Testis (tissue), 2 donors: ENCODE measurements around the gene FCRL6.

ENCODE experiments used
- POLR2A ChIP-seq: fragments of 450-650 bp; IDR thresholded peaks from one replicate; pipeline ENCODE4 v1.6.1; 2017; ENCODE audit warnings: antibody characterized with exemption, mild to moderate bottlenecking, moderate library complexity
- TF ChIP-seq, protein P1 (sequence below), 3 experiments: fragments of 450-650 bp in 2 of 3; fragments of 200-600 bp in 1 of 3; sonication (generic) in 1 of 3; IDR thresholded peaks; one replicate each; pipeline ENCODE4 v1.5.1; 2016 to 2019; ENCODE audit warnings: antibody characterized with exemption in 3 of 3, mild to moderate bottlenecking in 2 of 3, moderate library complexity in 1 of 3

DNA sequence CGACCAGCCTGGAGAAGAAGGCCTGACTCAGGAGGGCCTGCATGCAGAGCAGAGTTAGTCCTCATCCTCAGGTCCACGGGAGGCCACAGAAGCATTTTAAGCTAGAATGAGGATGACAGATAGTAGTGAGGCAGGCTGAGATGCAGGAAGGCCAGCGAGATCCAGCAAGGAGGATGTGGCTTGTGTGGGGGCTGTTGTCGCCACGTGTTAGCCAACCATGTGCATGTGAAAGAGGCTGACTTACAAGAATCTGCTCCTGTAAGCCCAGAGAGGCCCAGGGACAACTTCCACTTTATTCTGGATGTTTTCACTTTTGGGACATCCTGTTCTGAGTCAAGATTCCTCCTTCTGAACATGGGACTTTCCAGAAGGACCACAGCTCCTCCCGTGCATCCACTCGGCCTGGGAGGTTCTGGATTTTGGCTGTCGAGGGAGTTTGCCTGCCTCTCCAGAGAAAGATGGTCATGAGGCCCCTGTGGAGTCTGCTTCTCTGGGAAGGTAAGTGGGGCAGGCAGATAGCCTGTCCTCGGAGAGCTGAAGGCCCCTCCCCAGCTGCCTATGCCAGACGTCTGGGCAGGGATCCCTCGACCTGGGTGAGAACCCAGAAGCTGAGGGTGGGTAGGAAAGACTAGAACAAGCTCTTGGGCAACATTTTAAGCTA, 24.4 kb downstream of the FCRL6 start, which contains the start of gene SLAMF8:
- TF ChIP-seq, protein P1, sequence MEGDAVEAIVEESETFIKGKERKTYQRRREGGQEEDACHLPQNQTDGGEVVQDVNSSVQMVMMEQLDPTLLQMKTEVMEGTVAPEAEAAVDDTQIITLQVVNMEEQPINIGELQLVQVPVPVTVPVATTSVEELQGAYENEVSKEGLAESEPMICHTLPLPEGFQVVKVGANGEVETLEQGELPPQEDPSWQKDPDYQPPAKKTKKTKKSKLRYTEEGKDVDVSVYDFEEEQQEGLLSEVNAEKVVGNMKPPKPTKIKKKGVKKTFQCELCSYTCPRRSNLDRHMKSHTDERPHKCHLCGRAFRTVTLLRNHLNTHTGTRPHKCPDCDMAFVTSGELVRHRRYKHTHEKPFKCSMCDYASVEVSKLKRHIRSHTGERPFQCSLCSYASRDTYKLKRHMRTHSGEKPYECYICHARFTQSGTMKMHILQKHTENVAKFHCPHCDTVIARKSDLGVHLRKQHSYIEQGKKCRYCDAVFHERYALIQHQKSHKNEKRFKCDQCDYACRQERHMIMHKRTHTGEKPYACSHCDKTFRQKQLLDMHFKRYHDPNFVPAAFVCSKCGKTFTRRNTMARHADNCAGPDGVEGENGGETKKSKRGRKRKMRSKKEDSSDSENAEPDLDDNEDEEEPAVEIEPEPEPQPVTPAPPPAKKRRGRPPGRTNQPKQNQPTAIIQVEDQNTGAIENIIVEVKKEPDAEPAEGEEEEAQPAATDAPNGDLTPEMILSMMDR (IDR thresholded peaks at IDR 0.05), result no peak
- no peak for TF ChIP-seq POLR2A
